IMR-90 (cell line): Measurements from ENCODE around the gene SLC6A4. TPM values are rescaled to one million over a fixed set of nuclear protein-coding genes. Genes with fewer than 3 reads are reported as not detected.

Source experiments
- ATAC-seq: fragments of 200-7000 bp; cut with Tn5 transposase; 2 replicates; pipeline ENCODE4 v1.9.1; 2020; ENCODE audit warnings: low read depth, mild to moderate bottlenecking, moderate library complexity
- BruUV-seq: library from RNA; stranded (reverse); fragments of 400-500 nt; replicated peaks from 2 replicates; lab custom pipeline; 2021; lab: Mats Ljungman, UMichigan
- CTCF ChIA-PET: fragments of 300-600 bp; formaldehyde crosslinking; extraction: SDS; loops from one replicate; lab custom pipeline; 2021; ENCODE audit warnings: antibody characterized with exemption; lab: Yijun Ruan, JAX
- POLR2A ChIA-PET: fragments of 300-600 bp; sonication (Branson Sonifier 250); formaldehyde crosslinking; loops from one replicate; lab custom pipeline; 2022; ENCODE audit warnings: antibody characterized with exemption; ENCODE audit not compliant: unreplicated experiment; lab: Charles Lee
- DNase-seq: peaks from one replicate; pipeline ENCODE4 v3.0.0; 2013
- H2AFZ ChIP-seq: replicated peaks from 2 replicates; pipeline ENCODE3; 2013; ENCODE audit warnings: low read length, mild to moderate bottlenecking; ENCODE audit not compliant: poor library complexity
- H2AK5ac ChIP-seq: 2 replicates; pipeline ENCODE4 v1.6.1; 2013; ENCODE audit warnings: low read depth, low read length, inconsistent platforms
- H2AK9ac ChIP-seq: replicated peaks from 2 replicates; pipeline ENCODE3; 2013; ENCODE audit warnings: mild to moderate bottlenecking, low read depth, low read length, moderate library complexity; ENCODE audit not compliant: poor library complexity
- H2BK120ac ChIP-seq: 2 replicates; pipeline ENCODE4 v1.6.1; 2013; ENCODE audit warnings: low read depth, low read length, inconsistent platforms
- H2BK15ac ChIP-seq: 3 replicates; pipeline ENCODE4 v1.6.1; 2013; ENCODE audit warnings: low read depth, low read length, inconsistent platforms
- H2BK20ac ChIP-seq: 2 replicates; pipeline ENCODE4 v1.6.1; 2013; ENCODE audit warnings: low read depth, mild to moderate bottlenecking, inconsistent platforms, low read length, moderate library complexity
- H2BK5ac ChIP-seq: 2 replicates; pipeline ENCODE4 v1.6.1; 2013; ENCODE audit warnings: mild to moderate bottlenecking, low read depth, low read length, inconsistent platforms; ENCODE audit not compliant: poor library complexity, severe bottlenecking
- H3K14ac ChIP-seq: replicated peaks from 2 replicates; pipeline ENCODE4 v1.6.1; 2013; ENCODE audit warnings: low read depth, low read length, inconsistent platforms
- H3K18ac ChIP-seq: 2 replicates; pipeline ENCODE4 v1.6.1; 2013; ENCODE audit warnings: low read depth, low read length, control low read depth
- H3K23ac ChIP-seq: 2 replicates; pipeline ENCODE4 v1.6.1; 2013; ENCODE audit warnings: low read depth, low read length, inconsistent platforms
- H3K27ac ChIP-seq: 2 replicates; pipeline ENCODE4 v1.5.1; 2013; ENCODE audit warnings: mild to moderate bottlenecking, control low read depth, low read length; ENCODE audit not compliant: insufficient read depth
- H3K27me3 ChIP-seq: 2 replicates; pipeline ENCODE4 v1.6.1; 2013; ENCODE audit warnings: low read length; ENCODE audit not compliant: control insufficient read depth, insufficient read depth
- H3K36me3 ChIP-seq: 2 replicates; pipeline ENCODE4 v1.6.1; 2013; ENCODE audit warnings: low read length, mixed read lengths; ENCODE audit not compliant: control insufficient read depth, insufficient read depth
- H3K4ac ChIP-seq: 2 replicates; pipeline ENCODE4 v1.6.1; 2013; ENCODE audit warnings: low read depth, low read length, inconsistent platforms
- H3K4me1 ChIP-seq: 2 replicates; pipeline ENCODE4 v1.6.1; 2013; ENCODE audit warnings: low read length, mixed read lengths; ENCODE audit not compliant: control insufficient read depth, insufficient read depth
- H3K4me2 ChIP-seq: 2 replicates; pipeline ENCODE4 v1.6.1; 2013; ENCODE audit warnings: low read depth, mild to moderate bottlenecking, control low read depth, low read length, moderate library complexity
- H3K4me3 ChIP-seq: 2 replicates; pipeline ENCODE4 v1.5.1; 2013; ENCODE audit warnings: low read depth, mild to moderate bottlenecking, control low read depth, low read length, moderate library complexity; ENCODE audit not compliant: insufficient read depth
- H3K56ac ChIP-seq: 2 replicates; pipeline ENCODE4 v1.6.1; 2013; ENCODE audit warnings: low read length, inconsistent platforms; ENCODE audit not compliant: insufficient read depth; ENCODE audit errors: extremely low read depth
- H3K79me1 ChIP-seq, 2 experiments: 2 replicates each; pipeline ENCODE4 v1.6.1; 2013; ENCODE audit warnings: low read length in 2 of 2, inconsistent platforms in 1 of 2, low read depth in 1 of 2
- H3K9ac ChIP-seq: 2 replicates; pipeline ENCODE4 v1.6.1; 2013; ENCODE audit warnings: low read depth, low read length, control low read depth
- H3K9me1 ChIP-seq: 2 replicates; pipeline ENCODE4 v1.6.1; 2013; ENCODE audit warnings: low read length, inconsistent platforms; ENCODE audit not compliant: insufficient read depth
- H3K9me3 ChIP-seq: 2 replicates; pipeline ENCODE4 v1.6.1; 2013; ENCODE audit warnings: low read length; ENCODE audit not compliant: control insufficient read depth, insufficient read depth
- H4K20me1 ChIP-seq: 2 replicates; pipeline ENCODE4 v1.6.1; 2013; ENCODE audit warnings: low read length, inconsistent platforms; ENCODE audit not compliant: insufficient read depth
- H4K5ac ChIP-seq: 2 replicates; pipeline ENCODE4 v1.6.1; 2013; ENCODE audit warnings: mild to moderate bottlenecking, low read depth, low read length, control low read depth
- H4K8ac ChIP-seq, 2 experiments: 2 replicates each; pipeline ENCODE4 v1.6.1; 2013; ENCODE audit warnings: low read depth in 2 of 2, low read length in 2 of 2, control low read depth in 1 of 2, inconsistent platforms in 1 of 2
- H4K91ac ChIP-seq: 2 replicates; pipeline ENCODE4 v1.6.1; 2013; ENCODE audit warnings: low read depth, low read length, inconsistent platforms; ENCODE audit not compliant: insufficient read depth
- BHLHE40 ChIP-seq: fragments of 150-350 bp; IDR thresholded peaks from 2 replicates; pipeline ENCODE4 v1.6.1; 2016; ENCODE audit warnings: mild to moderate bottlenecking, low read depth, low read length
- CEBPB ChIP-seq: IDR thresholded peaks from 2 replicates; pipeline ENCODE4 v1.6.1; 2012; ENCODE audit warnings: low read depth, low read length, improper control_type of control experiment
- CHD1 ChIP-seq: IDR thresholded peaks from 2 replicates; pipeline ENCODE4 v1.6.1; 2012; ENCODE audit warnings: low read depth, low read length, improper control_type of control experiment
- FOS ChIP-seq: fragments of 150-350 bp; IDR thresholded peaks from 2 replicates; pipeline ENCODE4 v1.6.1; 2016; ENCODE audit warnings: low read depth, low read length
- MAFK ChIP-seq: IDR thresholded peaks from 2 replicates; pipeline ENCODE4 v1.6.1; 2012; ENCODE audit warnings: low read depth, low read length, improper control_type of control experiment
- MAZ ChIP-seq: IDR thresholded peaks from 2 replicates; pipeline ENCODE4 v1.6.1; 2012; ENCODE audit warnings: low read depth, mild to moderate bottlenecking, low read length, improper control_type of control experiment, moderate library complexity, borderline replicate concordance
- MXI1 ChIP-seq: IDR thresholded peaks from 2 replicates; pipeline ENCODE4 v1.6.1; 2012; ENCODE audit warnings: low read depth, mild to moderate bottlenecking, low read length, moderate library complexity, borderline replicate concordance
- NFE2L2 ChIP-seq: fragments of 150-350 bp; IDR thresholded peaks from 2 replicates; pipeline ENCODE4 v1.6.1; 2016; ENCODE audit warnings: low read depth, mild to moderate bottlenecking, low read length
- POLR2A ChIP-seq: IDR thresholded peaks from 2 replicates; pipeline ENCODE4 v1.6.1; 2012; ENCODE audit warnings: mild to moderate bottlenecking, low read depth, low read length
- RAD21 ChIP-seq: IDR thresholded peaks from 2 replicates; pipeline ENCODE4 v1.6.1; 2012; ENCODE audit warnings: low read length, improper control_type of control experiment
- RCOR1 ChIP-seq: IDR thresholded peaks from 2 replicates; pipeline ENCODE4 v1.6.1; 2012; ENCODE audit warnings: mild to moderate bottlenecking, low read length, improper control_type of control experiment; ENCODE audit not compliant: insufficient replicate concordance
- RFX5 ChIP-seq: IDR thresholded peaks from 2 replicates; pipeline ENCODE4 v1.8.0; 2012; ENCODE audit warnings: low read depth, mild to moderate bottlenecking, low read length, moderate library complexity
- SMC3 ChIP-seq: fragments of 150-350 bp; IDR thresholded peaks from 2 replicates; pipeline ENCODE4 v1.6.1; 2016; ENCODE audit warnings: low read depth, mild to moderate bottlenecking, antibody characterized with exemption, low read length, moderate library complexity
- dilution Hi-C: fragments of 300-500 bp; cut with HindIII; formaldehyde crosslinking; loops from one replicate; pipeline ENCODE4 v1.14.3; 2018; ENCODE audit warnings: low sequenced_read_pairs; ENCODE audit not compliant: unreplicated experiment
- in situ Hi-C: fragments of 300-500 bp; cut with MboI; formaldehyde crosslinking; loops from 3 replicates; pipeline ENCODE4 v1.14.3; 2019; ENCODE audit warnings: low sequenced_read_pairs, inconsistent platforms, mixed read lengths
- intact Hi-C: fragments of 100-400 bp; cut with micrococcal nuclease; formaldehyde crosslinking; loops from 2 replicates; pipeline ENCODE4 v1.10.0; 2022
- polyA plus RNA-seq, 3 experiments: library from polyadenylated mRNA; depleted of rRNA; stranded (reverse); fragments of >200 nt; gene quantifications; 2 replicates each; pipeline ENCODE4 v1.2.3, GENCODE V29; 2012; ENCODE audit warnings: low replicate concordance in 1 of 3
- total RNA-seq: library from RNA; depleted of rRNA; stranded (reverse); fragments of >200 nt; gene quantifications from 2 replicates; pipeline ENCODE4 v1.2.3, GENCODE V29; 2012
- TF ChIP-seq, protein P1 (sequence below): fragments of 150-350 bp; IDR thresholded peaks from 2 replicates; pipeline ENCODE4 v1.6.1; 2017; ENCODE audit warnings: mild to moderate bottlenecking, antibody characterized with exemption, low read length, low read depth
- TF ChIP-seq, protein P2 (sequence below): fragments of 150-350 bp; IDR thresholded peaks from 2 replicates; pipeline ENCODE4 v1.6.1; 2016; ENCODE audit warnings: low read depth, mild to moderate bottlenecking, low read length, moderate library complexity, borderline replicate concordance
- TF ChIP-seq, protein P3 (sequence below): conservative IDR thresholded peaks from 2 replicates; pipeline ENCODE4 v1.5.1; 2012; ENCODE audit warnings: mild to moderate bottlenecking, low read depth, low read length, improper control_type of control experiment

Gene SLC6A4
- total and polyA plus RNA-seq, 2 of the 4 experiments (the other 2 are of a cell fraction): under 0.01 TPM; not detected in 1

DNA sequence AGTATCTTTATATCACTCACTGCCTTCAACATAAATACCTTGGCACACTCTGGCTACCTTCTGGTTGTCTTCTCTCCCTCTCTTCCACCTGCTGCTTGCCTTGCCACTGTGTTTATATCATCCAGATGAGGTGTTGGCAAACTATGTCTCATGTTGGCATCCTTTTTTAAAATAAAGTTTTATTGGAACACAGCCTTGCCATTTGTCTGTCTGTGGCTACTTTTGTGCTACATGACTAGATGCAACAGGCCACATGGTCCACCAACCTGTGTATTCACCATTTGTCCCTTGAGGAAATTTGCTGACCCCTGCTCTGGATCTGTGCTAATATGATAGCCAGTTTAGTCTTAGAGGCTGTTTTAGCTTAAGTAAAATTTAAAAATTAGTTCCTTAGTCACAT, 82.0 kb downstream of the SLC6A4 start:
- no peak for ATAC-seq
- Histone ChIP-seq H3K4me3 (no peak overlapping the region), H4K91ac (no peak overlapping the region), H3K36me3 (peaks cover 2% of the 10 kb centered on the region; the same call in 1 of the 2 replicates), H2BK120ac (no peak overlapping the region), H3K27ac (no peak overlapping the region), H3K23ac (no peak overlapping the region), H3K9ac (no peak overlapping the region), H3K4me2 (no peak overlapping the region), H3K79me1 (peaks cover 43 to 53% of the 10 kb centered on the region in 2 experiments), H2AK5ac (no peak overlapping the region), H4K20me1 (peaks cover 34% of the 10 kb centered on the region), H2AFZ (no peak overlapping the region), H3K9me3 (no peaks in the 10 kb centered on the region), H3K4ac (no peak overlapping the region), H2BK5ac (no peak overlapping the region), H3K56ac (no peak overlapping the region), H2AK9ac (no peak overlapping the region), H3K4me1 (no peaks in the 10 kb centered on the region), H3K14ac (no peak overlapping the region), H2BK20ac (no peak overlapping the region), H3K27me3 (no peaks in the 10 kb centered on the region), H4K8ac (no peak overlapping the region), H2BK15ac (no peak overlapping the region), H3K9me1 (peaks cover 8% of the 10 kb centered on the region; the same call in 1 of the 2 replicates), H4K5ac (no peak overlapping the region), H3K18ac (no peak overlapping the region)
- dilution Hi-C loops: no loop called here
- no TSS peak for BruUV-seq
- TF ChIP-seq RFX5 (no peak), POLR2A (no peak), NFE2L2 (no peak), MAFK (no peak), BHLHE40 (no peak), MXI1 (no peak), CHD1 (no peak), RAD21 (no peak), CEBPB (no peak), RCOR1 (no peak), FOS (no peak), SMC3 (no peak), MAZ (no peak)
- TF ChIP-seq, protein P1, sequence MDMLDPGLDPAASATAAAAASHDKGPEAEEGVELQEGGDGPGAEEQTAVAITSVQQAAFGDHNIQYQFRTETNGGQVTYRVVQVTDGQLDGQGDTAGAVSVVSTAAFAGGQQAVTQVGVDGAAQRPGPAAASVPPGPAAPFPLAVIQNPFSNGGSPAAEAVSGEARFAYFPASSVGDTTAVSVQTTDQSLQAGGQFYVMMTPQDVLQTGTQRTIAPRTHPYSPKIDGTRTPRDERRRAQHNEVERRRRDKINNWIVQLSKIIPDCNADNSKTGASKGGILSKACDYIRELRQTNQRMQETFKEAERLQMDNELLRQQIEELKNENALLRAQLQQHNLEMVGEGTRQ: no peak
- TF ChIP-seq, protein P2, sequence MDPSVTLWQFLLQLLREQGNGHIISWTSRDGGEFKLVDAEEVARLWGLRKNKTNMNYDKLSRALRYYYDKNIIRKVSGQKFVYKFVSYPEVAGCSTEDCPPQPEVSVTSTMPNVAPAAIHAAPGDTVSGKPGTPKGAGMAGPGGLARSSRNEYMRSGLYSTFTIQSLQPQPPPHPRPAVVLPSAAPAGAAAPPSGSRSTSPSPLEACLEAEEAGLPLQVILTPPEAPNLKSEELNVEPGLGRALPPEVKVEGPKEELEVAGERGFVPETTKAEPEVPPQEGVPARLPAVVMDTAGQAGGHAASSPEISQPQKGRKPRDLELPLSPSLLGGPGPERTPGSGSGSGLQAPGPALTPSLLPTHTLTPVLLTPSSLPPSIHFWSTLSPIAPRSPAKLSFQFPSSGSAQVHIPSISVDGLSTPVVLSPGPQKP: no peak
- TF ChIP-seq, protein P3, sequence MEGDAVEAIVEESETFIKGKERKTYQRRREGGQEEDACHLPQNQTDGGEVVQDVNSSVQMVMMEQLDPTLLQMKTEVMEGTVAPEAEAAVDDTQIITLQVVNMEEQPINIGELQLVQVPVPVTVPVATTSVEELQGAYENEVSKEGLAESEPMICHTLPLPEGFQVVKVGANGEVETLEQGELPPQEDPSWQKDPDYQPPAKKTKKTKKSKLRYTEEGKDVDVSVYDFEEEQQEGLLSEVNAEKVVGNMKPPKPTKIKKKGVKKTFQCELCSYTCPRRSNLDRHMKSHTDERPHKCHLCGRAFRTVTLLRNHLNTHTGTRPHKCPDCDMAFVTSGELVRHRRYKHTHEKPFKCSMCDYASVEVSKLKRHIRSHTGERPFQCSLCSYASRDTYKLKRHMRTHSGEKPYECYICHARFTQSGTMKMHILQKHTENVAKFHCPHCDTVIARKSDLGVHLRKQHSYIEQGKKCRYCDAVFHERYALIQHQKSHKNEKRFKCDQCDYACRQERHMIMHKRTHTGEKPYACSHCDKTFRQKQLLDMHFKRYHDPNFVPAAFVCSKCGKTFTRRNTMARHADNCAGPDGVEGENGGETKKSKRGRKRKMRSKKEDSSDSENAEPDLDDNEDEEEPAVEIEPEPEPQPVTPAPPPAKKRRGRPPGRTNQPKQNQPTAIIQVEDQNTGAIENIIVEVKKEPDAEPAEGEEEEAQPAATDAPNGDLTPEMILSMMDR: no peak
- POLR2A ChIA-PET: no interaction called here
- DNase-seq: no peak
- intact Hi-C loops: no loop called here
- CTCF ChIA-PET: no interaction called here
- in situ Hi-C loops: no loop called here
